Measurements from ENCODE around the gene CHN2. TPM values are rescaled to one million over a fixed set of nuclear protein-coding genes. Genes with fewer than 3 reads are reported as not detected.
A peak's percentile ranks its signal among the peaks of the same experiment; 100 is the strongest.

CHN2 gene
- total RNA-seq, 2 donors from 2014 or later: 7.0 to 29.1 TPM

DNA sequence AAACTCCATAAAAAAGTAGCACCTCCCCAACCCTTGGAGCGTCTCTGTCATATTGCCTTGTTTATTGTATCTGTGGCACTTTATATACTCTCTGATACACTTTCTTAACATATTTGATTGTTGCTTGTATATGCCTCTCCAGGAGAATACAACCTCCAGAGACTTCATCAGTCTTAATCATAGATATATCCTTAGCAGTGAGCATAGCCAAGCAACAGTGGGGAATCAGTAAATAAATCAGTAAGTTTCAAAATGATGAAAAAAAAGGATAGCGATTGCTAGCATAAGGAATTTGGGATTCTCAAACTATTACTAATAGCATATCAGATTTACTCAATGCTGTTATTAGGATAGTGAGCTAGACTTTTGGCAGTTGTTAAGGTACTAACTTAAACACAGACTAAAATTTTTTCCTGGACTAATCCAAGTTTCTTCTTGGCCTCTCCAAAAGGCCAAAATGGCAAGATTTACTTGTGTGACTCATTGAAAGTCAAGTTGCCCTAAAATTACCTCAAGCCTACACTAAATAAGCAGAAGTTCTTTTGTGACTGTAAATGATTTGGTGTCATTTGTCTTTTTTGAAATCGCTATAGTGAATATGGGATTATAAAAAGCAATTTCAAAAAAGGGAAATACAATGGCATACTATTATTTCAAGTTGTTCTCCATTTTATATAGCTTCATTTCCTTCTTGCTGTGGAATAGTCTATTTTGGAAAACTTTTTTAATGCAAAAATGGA lies 177.9 kb downstream of the CHN2 start:
- Histone ChIP-seq H3K9me3 (no peaks in the 10 kb centered on the region), H3K4me1 (replicated peaks) (no peaks in the 10 kb centered on the region), H3K27ac (no peak overlapping the region), H3K27me3 (replicated peaks; ENCODE audit: insufficient read depth) (no peaks in the 10 kb centered on the region), H3K36me3 (no peaks in the 10 kb centered on the region), H3K4me3 (no peak overlapping the region)
- intact Hi-C loops (cut with DNase I): no loop called here
- WGBS: 86% methylated on average over 3 of the region's 3 CpGs
- no peak for DNase-seq (ENCODE audit: low spot score)
- TF ChIP-seq, protein P1, sequence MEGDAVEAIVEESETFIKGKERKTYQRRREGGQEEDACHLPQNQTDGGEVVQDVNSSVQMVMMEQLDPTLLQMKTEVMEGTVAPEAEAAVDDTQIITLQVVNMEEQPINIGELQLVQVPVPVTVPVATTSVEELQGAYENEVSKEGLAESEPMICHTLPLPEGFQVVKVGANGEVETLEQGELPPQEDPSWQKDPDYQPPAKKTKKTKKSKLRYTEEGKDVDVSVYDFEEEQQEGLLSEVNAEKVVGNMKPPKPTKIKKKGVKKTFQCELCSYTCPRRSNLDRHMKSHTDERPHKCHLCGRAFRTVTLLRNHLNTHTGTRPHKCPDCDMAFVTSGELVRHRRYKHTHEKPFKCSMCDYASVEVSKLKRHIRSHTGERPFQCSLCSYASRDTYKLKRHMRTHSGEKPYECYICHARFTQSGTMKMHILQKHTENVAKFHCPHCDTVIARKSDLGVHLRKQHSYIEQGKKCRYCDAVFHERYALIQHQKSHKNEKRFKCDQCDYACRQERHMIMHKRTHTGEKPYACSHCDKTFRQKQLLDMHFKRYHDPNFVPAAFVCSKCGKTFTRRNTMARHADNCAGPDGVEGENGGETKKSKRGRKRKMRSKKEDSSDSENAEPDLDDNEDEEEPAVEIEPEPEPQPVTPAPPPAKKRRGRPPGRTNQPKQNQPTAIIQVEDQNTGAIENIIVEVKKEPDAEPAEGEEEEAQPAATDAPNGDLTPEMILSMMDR (IDR thresholded peaks at IDR 0.05): no peak
- TF ChIP-seq POLR2A (IDR thresholded peaks at IDR 0.05): no peak
- TF ChIP-seq POLR2AphosphoS5 (IDR thresholded peaks at IDR 0.05): no peak

DNA sequence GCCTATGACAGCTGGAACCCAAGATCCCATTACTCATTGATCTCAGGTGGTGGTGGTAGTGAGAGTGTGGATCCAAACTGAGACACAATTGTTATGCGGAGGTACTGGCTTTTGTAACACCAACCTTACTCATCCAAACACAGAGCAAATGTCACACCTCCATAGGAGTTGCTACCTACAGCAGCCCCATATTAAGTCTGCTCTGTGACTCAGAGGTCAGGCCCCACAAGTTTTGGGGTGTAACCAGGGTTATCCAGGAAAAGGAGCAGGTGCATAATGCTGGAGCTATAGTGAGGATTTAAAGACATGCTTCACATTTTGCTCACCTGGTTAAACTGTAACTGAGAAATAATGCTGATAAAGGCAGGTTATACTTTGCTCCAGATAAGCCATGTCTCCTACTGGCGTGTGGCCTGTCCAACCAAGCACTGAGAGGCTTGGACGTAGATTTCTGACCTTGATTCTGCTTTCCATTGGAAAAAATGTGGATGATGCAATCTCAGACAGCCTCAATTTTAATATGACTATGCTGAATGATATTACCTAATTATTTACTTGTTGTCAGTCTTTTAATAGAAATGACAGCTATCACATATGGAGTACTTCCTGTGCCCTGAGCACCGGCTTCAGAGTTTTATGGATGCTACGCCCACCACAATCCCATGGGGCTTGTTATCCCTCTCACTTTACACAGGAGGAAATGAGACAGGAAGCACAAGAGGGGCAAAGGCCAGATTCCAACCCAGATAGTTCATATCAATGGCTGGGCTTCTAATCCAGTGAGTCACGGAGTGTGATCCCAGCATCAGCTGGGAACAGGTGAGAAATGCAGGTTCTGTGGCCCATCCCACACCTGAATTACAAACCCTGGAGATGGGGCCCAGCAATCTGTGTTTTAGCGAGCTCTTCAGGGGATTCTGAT lies 181.3 kb downstream of the CHN2 start:
- Histone ChIP-seq H3K4me1 (replicated peaks) (no peaks in the 10 kb centered on the region), H3K27ac (no peak overlapping the region), H3K9me3 (no peaks in the 10 kb centered on the region), H3K36me3 (no peaks in the 10 kb centered on the region), H3K27me3 (replicated peaks; ENCODE audit: insufficient read depth) (no peaks in the 10 kb centered on the region), H3K4me3 (no peak overlapping the region)
- 85% methylated on average over 7 of the region's 7 CpGs for WGBS
- intact Hi-C loops (cut with DNase I): no loop called here
- DNase-seq (ENCODE audit: low spot score): no peak
- TF ChIP-seq, protein P1 (IDR thresholded peaks at IDR 0.05): no peak
- TF ChIP-seq POLR2A (IDR thresholded peaks at IDR 0.05): no peak
- no peak for TF ChIP-seq POLR2AphosphoS5 (IDR thresholded peaks at IDR 0.05)

DNA sequence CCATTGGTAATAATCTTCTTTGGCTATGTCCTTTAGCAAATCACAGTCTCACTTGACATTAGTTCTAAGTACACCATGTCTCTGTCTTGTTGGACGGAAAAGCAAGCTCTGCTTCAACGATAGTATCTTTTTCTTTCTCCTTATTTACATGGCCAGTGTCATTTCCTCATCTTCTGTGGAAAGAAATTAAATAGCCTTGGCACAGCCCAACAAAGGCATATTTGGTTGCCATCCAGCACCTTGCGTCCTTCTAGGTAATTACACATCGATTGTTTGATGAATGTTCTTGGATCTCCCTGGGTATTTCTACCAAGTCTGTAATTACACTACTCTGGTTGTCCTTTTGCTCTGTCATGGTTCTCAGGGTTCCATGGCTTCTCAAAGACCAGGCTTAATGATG lies 183.1 kb downstream of the CHN2 start:
- TF ChIP-seq, protein P1 (IDR thresholded peaks at IDR 0.05): peak in 1 of 4 experiments; percentile 20
- peak; percentile 94 for TF ChIP-seq POLR2AphosphoS5 (IDR thresholded peaks at IDR 0.05)
- no peak for TF ChIP-seq POLR2A (IDR thresholded peaks at IDR 0.05)
- no peaks in the 10 kb centered on the region for H3K36me3 ChIP-seq
- intact Hi-C loops (cut with DNase I): no loop called here
- DNase-seq (ENCODE audit: low spot score): peak; percentile 78
- no peaks in the 10 kb centered on the region for H3K4me1 ChIP-seq (replicated peaks)
- H3K9me3 ChIP-seq: no peaks in the 10 kb centered on the region
- no peaks in the 10 kb centered on the region for H3K27me3 ChIP-seq (replicated peaks; ENCODE audit: insufficient read depth)
- no peak overlapping the region for H3K4me3 ChIP-seq
- H3K27ac ChIP-seq: no peak overlapping the region
- 19% methylated on average over 4 of the region's 4 CpGs for WGBS

DNA sequence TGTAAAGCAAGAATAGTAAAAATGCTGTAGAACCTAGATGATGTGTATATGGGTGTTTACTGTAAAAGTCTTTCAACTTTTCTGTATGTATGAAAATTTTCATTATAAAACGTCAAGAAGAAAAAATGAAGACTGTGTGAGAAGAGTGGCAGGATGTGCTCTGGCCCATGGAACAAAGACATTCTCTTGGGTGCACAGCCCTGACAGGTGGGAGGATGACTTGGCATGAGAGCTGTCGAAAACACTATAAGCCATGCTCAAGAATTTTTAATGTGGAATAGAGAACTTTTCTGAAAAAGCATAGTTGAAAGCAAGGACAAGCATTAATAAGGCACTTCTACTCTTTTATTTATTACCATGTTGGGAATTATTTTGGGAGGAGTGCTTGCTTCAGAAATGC lies 185.0 kb downstream of the CHN2 start:
- no peak for DNase-seq (ENCODE audit: low spot score)
- Histone ChIP-seq H3K27me3 (replicated peaks; ENCODE audit: insufficient read depth) (no peaks in the 10 kb centered on the region), H3K36me3 (no peaks in the 10 kb centered on the region), H3K4me1 (replicated peaks) (no peaks in the 10 kb centered on the region), H3K9me3 (no peaks in the 10 kb centered on the region), H3K4me3 (no peak overlapping the region), H3K27ac (no peak overlapping the region)
- TF ChIP-seq POLR2A (IDR thresholded peaks at IDR 0.05): no peak
- TF ChIP-seq, protein P1 (IDR thresholded peaks at IDR 0.05): no peak
- TF ChIP-seq POLR2AphosphoS5 (IDR thresholded peaks at IDR 0.05): no peak
- WGBS: 72% methylated on average over 2 of the region's 2 CpGs
- intact Hi-C loops (cut with DNase I): no loop called here

Data from prostate gland (tissue), 2 donors.